HEK293 (cell line): ENCODE data around the gene ZNF618.

ENCODE experiments used
- CTCF ChIA-PET: fragments of 350-600 bp; formaldehyde crosslinking; extraction: SDS; loops from one replicate; lab custom pipeline; 2021; ENCODE audit warnings: antibody characterized with exemption; lab: Yijun Ruan, JAX
- POLR2A ChIA-PET: fragments of 300-600 bp; formaldehyde crosslinking; extraction: SDS; loops from one replicate; lab custom pipeline; 2020; ENCODE audit warnings: antibody characterized with exemption, inconsistent platforms; lab: Yijun Ruan, JAX
- H3K27ac ChIP-seq: fragments of 200-500 bp; sonication (Bioruptor generic); 2 replicates; pipeline ENCODE4 v1.5.1; 2014; ENCODE audit warnings: low read depth, low read length, control low read depth, inconsistent platforms; ENCODE audit errors: extremely low read depth
- H3K36me3 ChIP-seq, 2 experiments: fragments of 200-500 bp in 1 of 2; sonication (Bioruptor generic) in 1 of 2; 1 replicate in 1 of 2; 2 replicates in 1 of 2; pipeline ENCODE4 v1.5.1; 2014 to 2017; ENCODE audit warnings: inconsistent platforms in 2 of 2, low read length in 2 of 2; ENCODE audit not compliant: control insufficient read depth in 2 of 2, insufficient read depth in 1 of 2
- H3K4me1 ChIP-seq: fragments of 200-500 bp; sonication (Bioruptor generic); 2 replicates; pipeline ENCODE4 v1.5.1; 2014; ENCODE audit warnings: mild to moderate bottlenecking, low read length, inconsistent platforms; ENCODE audit not compliant: control insufficient read depth, insufficient read depth
- H3K4me3 ChIP-seq: 2 replicates; pipeline ENCODE4 v1.5.1; 2011; ENCODE audit warnings: low read depth, mild to moderate bottlenecking, control low read depth, low read length, moderate library complexity
- H3K9me3 ChIP-seq: fragments of 200-500 bp; sonication (Bioruptor generic); 2 replicates; pipeline ENCODE4 v1.5.1; 2014; ENCODE audit warnings: low read depth, low read length, inconsistent platforms; ENCODE audit not compliant: control insufficient read depth, insufficient read depth
- EGR2 ChIP-seq: fragments of 450-650 bp; formaldehyde crosslinking; IDR thresholded peaks from 2 replicates; pipeline ENCODE4 v1.5.1; 2016; ENCODE audit warnings: low read depth, missing biosample characterization, missing genetic modification characterization
- GLIS1 ChIP-seq: fragments of 450-650 bp; formaldehyde crosslinking; IDR thresholded peaks from 2 replicates; pipeline ENCODE4 v1.5.1; 2016; ENCODE audit warnings: missing biosample characterization, missing genetic modification characterization
- GLIS2 ChIP-seq: fragments of 450-650 bp; formaldehyde crosslinking; IDR thresholded peaks from 2 replicates; pipeline ENCODE4 v1.5.1; 2016; ENCODE audit warnings: missing biosample characterization, missing genetic modification characterization
- HOXD13 ChIP-seq: sonication (generic); formaldehyde crosslinking; IDR thresholded peaks from 2 replicates; pipeline ENCODE4 v1.8.0; 2022; ENCODE audit warnings: missing genetic modification reagents, borderline replicate concordance
- PRDM1 ChIP-seq: fragments of 450-650 bp; formaldehyde crosslinking; IDR thresholded peaks from 2 replicates; pipeline ENCODE4; 2016; ENCODE audit warnings: missing biosample characterization, missing genetic modification characterization
- ZBTB17 ChIP-seq: fragments of 450-650 bp; formaldehyde crosslinking; IDR thresholded peaks from 2 replicates; pipeline ENCODE4 v1.5.1; 2016; ENCODE audit warnings: missing biosample characterization, missing genetic modification characterization
- ZFP3 ChIP-seq: fragments of 450-650 bp; formaldehyde crosslinking; IDR thresholded peaks from 2 replicates; pipeline ENCODE4 v1.5.1; 2016; ENCODE audit warnings: low read depth, missing biosample characterization, missing genetic modification characterization
- ZIC2 ChIP-seq: fragments of 450-650 bp; formaldehyde crosslinking; IDR thresholded peaks from 2 replicates; pipeline ENCODE4 v1.5.1; 2016; ENCODE audit warnings: missing biosample characterization, missing genetic modification characterization
- ZNF433 ChIP-seq: fragments of 450-650 bp; formaldehyde crosslinking; IDR thresholded peaks from 2 replicates; pipeline ENCODE4 v1.5.1; 2016; ENCODE audit warnings: missing biosample characterization, missing genetic modification characterization, low read depth
- ZNF571 ChIP-seq: fragments of 450-650 bp; formaldehyde crosslinking; IDR thresholded peaks from 2 replicates; pipeline ENCODE4 v1.5.0; 2017; ENCODE audit warnings: missing biosample characterization, missing genetic modification characterization
- ZNF596 ChIP-seq: fragments of 450-650 bp; IDR thresholded peaks from 2 replicates; pipeline ENCODE4 v1.5.0; 2018; ENCODE audit warnings: missing biosample characterization, mild to moderate bottlenecking, missing genetic modification characterization, moderate library complexity
- ZNF660 ChIP-seq: fragments of 450-650 bp; IDR thresholded peaks from 2 replicates; pipeline ENCODE4 v1.5.1; 2018; ENCODE audit warnings: missing biosample characterization, mild to moderate bottlenecking, missing genetic modification characterization
- ZNF677 ChIP-seq: fragments of 450-650 bp; IDR thresholded peaks from 2 replicates; pipeline ENCODE4 v1.5.0; 2018; ENCODE audit warnings: missing biosample characterization, mild to moderate bottlenecking, missing genetic modification characterization, moderate library complexity
- ZNF692 ChIP-seq: fragments of 450-650 bp; formaldehyde crosslinking; IDR thresholded peaks from 2 replicates; pipeline ENCODE4 v1.5.1; 2016; ENCODE audit warnings: missing biosample characterization, missing genetic modification characterization
- ZNF792 ChIP-seq: fragments of 450-650 bp; formaldehyde crosslinking; IDR thresholded peaks from 2 replicates; pipeline ENCODE4 v1.5.1; 2016; ENCODE audit warnings: missing biosample characterization, missing genetic modification characterization
- TF ChIP-seq, protein P1 (sequence below): fragments of 450-650 bp; formaldehyde crosslinking; IDR thresholded peaks from 2 replicates; pipeline ENCODE4 v1.5.1; 2016; ENCODE audit warnings: missing biosample characterization, missing genetic modification characterization

ZNF618 gene

DNA sequence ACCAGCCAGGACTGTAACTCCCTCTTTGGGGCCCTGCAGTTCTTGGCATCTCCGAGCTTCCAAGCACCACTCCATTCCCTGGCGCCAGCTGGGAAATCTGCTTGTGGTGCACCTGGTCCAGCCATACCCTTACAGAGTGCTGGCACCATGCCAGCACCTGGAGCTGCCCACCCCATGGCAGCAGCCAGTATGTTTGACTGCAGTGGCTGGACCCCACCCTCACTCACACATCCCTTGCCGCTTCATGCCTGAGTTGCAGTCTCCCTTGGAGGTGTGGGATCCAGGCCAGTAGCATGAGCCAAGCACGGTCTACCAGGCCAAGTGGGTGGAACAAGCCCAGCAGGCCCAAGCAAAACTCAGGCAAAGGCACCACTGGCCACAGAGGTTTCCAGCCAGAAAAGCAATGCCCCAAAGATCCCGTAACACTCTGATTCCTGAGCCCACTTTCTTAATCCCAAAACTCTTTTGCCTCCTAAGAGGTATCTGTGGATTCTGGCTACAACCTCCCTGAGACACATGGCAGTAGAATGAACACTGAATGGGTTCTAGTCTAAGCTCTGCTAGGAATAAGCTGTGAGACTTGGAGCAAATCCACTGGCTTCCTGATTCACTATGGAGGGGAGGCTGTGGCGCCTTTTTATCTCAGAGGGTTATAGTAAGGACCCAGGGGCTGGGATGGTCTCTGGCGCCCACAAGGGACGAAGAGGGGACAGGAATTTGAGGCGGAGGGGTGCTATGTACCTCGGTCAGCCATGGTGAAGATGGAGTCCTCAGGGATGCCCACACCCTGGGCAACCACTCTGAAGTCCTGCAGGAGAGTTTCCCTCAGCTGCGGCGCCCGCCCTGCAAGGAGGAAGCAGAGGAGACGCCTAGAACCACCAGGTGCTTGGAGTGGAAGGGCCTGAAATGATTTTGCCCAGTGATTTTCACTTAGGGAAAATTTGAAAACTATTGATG, 196.4 kb downstream of the ZNF618 start:
- Histone ChIP-seq H3K4me1 (no peaks in the 10 kb centered on the region), H3K36me3 (no peaks in the 10 kb centered on the region), H3K27ac (no peak overlapping the region), H3K4me3 (no peak overlapping the region), H3K9me3 (no peaks in the 10 kb centered on the region)
- ChIA-PET CTCF (interaction anchor here (0.6 to 3.4 kb wide), 5 partner anchors 10 to 616 kb away, joined by 3 to 23 read pairs (median 3); no protein-coding TSS in a partner anchor), POLR2A (no interaction called here)
- TF ChIP-seq ZIC2 (tag by site-specific recombination) (peak; percentile 27; the same call in 1 of the 2 replicates), ZNF596 (tag by site-specific recombination) (no peak)

DNA sequence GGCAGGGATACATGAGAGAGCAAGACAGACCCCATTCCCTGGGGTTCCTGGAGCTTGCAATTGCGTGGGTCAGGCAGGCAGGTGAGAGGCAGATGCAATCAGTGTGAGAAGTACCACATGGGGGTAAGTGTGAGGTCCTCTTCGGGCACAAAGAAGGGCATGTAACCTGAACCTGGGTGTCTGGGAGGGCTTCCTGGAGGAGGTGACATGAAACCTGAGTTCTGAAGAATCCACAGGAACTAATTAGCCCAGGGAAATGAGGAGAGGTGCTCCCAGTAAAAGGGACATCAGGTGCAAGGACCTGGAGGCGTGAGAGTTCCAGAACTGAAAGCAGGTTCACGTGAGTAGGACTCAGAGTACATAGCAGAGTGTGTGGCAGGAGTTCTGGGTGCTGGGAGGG, 199.5 kb downstream of the ZNF618 start:
- Histone ChIP-seq H3K27ac (no peak overlapping the region), H3K4me1 (no peaks in the 10 kb centered on the region), H3K36me3 (no peaks in the 10 kb centered on the region), H3K4me3 (no peak overlapping the region), H3K9me3 (no peaks in the 10 kb centered on the region)
- TF ChIP-seq ZFP3 (tag by site-specific recombination) = no peak
- CTCF ChIA-PET = interaction anchor here (0.5 to 0.6 kb wide), 4 partner anchors 28 to 229 kb away, joined by 3 to 5 read pairs (median 3); no protein-coding TSS in a partner anchor
- POLR2A ChIA-PET = no interaction called here

DNA sequence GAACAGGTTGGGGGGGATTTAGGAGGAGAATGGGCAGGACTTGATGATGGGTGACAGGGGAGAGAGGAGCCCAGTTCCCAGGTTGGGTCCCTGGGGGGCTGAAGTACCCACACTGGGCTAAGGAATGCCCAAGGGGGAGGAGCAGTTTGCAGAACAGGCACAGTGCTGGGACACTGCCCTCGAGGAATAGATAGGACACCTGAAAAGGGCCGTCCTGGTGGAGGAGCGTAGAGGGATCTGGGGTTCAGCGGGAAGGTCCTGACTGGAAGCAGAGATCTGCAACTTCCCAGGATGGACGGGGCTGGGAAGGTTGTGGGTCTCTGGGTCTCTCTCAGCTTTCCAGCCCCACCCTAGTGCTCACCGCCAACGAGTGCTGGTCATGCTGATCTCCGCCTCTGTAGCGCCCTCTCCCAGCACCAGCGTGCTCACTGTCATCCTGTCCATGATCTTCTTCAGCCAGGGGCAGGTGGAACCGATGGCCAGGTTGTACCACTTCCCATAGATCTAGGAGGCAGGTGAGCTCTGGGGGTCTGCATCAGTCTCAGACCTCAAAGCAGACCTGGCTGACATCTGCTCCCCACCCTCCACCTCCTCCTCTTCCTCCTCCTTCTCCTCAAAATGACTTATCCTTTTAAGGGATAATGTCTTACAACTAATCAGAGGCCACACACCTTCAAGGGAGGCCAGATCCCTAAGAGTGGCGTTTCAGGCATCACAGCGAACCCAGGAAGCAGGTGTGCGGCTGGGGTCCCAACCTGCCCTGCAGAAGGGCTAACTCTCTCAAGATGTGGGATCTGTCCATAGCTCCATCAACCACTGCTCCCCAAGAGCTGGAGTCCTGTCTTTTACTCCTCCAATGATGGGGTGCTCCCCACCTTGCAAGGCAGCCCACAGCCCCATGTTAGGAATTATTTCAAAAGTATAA, 200.4 kb downstream of the ZNF618 start:
- CTCF ChIA-PET = interaction anchor here (0.6 to 1.1 kb wide), 3 partner anchors 11 to 31 kb away, joined by 3 to 7 read pairs (median 3); no protein-coding TSS in a partner anchor
- H3K27ac ChIP-seq = no peak overlapping the region
- H3K4me1 ChIP-seq = no peaks in the 10 kb centered on the region
- TF ChIP-seq ZNF677 (tag by site-specific recombination) (no peak), HOXD13 (CRISPR knock-in tag) (no peak), ZNF792 (tag by site-specific recombination) (no peak), ZNF692 (tag by site-specific recombination) (no peak), GLIS2 (tag by site-specific recombination) (no peak), ZNF571 (no peak), PRDM1 (tag by site-specific recombination) (no peak)
- H3K4me3 ChIP-seq = no peak overlapping the region
- no peaks in the 10 kb centered on the region for H3K9me3 ChIP-seq
- POLR2A ChIA-PET = no interaction called here
- H3K36me3 ChIP-seq = no peaks in the 10 kb centered on the region

DNA sequence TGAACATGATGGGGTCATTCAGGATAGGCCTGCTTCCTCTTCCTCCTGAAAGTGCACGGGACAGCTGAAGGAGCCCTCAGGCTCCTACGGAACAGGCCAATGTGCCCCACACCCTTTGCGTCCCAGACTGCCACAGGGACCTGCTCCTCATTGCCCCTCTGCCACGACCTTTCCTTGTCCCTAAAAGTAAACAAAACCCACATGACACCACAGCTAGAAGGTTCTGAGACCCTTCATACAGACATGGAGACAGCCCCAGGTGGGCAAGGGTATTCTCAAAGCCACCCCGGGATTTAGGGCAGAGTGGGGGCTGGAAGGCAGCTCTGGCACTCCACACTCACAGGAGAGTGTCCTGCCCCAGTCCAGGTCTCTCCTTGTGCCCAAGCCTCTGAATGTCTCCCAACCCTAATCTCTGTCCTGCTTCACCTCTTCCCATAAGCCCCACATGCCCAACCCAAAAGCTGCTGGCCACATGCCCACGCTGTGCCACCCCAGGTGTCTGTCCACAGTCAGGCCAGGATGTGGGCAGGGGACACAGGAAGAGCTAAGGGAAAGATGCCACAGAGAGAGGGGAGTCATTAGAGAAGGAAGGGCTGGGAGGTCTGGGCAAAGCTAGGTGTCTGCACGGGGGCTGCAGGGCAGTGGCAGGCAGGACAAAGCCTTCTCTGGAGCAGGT, 201.2 kb downstream of the ZNF618 start:
- no peak overlapping the region for H3K27ac ChIP-seq
- no peaks in the 10 kb centered on the region for H3K36me3 ChIP-seq
- CTCF ChIA-PET = interaction anchor here (0.6 to 3.1 kb wide), 4 partner anchors 10 to 214 kb away, joined by 3 to 12 read pairs (median 5); no protein-coding TSS in a partner anchor
- no peak overlapping the region for H3K4me3 ChIP-seq
- no peaks in the 10 kb centered on the region for H3K4me1 ChIP-seq
- TF ChIP-seq, protein P1, sequence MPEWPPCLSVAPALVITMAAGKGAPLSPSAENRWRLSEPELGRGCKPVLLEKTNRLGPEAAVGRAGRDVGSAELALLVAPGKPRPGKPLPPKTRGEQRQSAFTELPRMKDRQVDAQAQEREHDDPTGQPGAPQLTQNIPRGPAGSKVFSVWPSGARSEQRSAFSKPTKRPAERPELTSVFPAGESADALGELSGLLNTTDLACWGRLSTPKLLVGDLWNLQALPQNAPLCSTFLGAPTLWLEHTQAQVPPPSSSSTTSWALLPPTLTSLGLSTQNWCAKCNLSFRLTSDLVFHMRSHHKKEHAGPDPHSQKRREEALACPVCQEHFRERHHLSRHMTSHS (tag by site-specific recombination) = no peak
- TF ChIP-seq ZNF660 (tag by site-specific recombination) (no peak), GLIS1 (tag by site-specific recombination) (no peak), EGR2 (tag by site-specific recombination) (no peak), ZNF433 (tag by site-specific recombination) (no peak), ZBTB17 (no peak)
- TF ChIP-seq, all 188 proteins: peak for 0
- no peaks in the 10 kb centered on the region for H3K9me3 ChIP-seq
- POLR2A ChIA-PET = no interaction called here
